A673 (cell line): Measurements from ENCODE around the gene LACRT.

Experiments used
- EZH2 ChIP-seq: fragments of 200-600 bp; sonication (generic); IDR thresholded peaks from 2 replicates; pipeline ENCODE4 v1.6.1; 2017; ENCODE audit warnings: borderline replicate concordance, low read depth, mild to moderate bottlenecking, mixed read lengths, antibody characterized with exemption, low read length; ENCODE audit not compliant: poor library complexity, severe bottlenecking
- TF ChIP-seq, protein P1 (sequence below): fragments of 300-800, 200-600 bp; sonication (generic); conservative IDR thresholded peaks from 2 replicates; pipeline ENCODE4 v1.5.1; 2017; ENCODE audit warnings: low read depth, mild to moderate bottlenecking, antibody characterized with exemption, low read length, moderate library complexity, mixed read lengths

- TF ChIP-seq, protein P1, sequence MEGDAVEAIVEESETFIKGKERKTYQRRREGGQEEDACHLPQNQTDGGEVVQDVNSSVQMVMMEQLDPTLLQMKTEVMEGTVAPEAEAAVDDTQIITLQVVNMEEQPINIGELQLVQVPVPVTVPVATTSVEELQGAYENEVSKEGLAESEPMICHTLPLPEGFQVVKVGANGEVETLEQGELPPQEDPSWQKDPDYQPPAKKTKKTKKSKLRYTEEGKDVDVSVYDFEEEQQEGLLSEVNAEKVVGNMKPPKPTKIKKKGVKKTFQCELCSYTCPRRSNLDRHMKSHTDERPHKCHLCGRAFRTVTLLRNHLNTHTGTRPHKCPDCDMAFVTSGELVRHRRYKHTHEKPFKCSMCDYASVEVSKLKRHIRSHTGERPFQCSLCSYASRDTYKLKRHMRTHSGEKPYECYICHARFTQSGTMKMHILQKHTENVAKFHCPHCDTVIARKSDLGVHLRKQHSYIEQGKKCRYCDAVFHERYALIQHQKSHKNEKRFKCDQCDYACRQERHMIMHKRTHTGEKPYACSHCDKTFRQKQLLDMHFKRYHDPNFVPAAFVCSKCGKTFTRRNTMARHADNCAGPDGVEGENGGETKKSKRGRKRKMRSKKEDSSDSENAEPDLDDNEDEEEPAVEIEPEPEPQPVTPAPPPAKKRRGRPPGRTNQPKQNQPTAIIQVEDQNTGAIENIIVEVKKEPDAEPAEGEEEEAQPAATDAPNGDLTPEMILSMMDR, result no peak
- TF ChIP-seq EZH2, result no peak
These were observed 7.4 kb downstream of the LACRT start for GRCh38 chr12:54627304-54627703.
